WTC11 (cell line): Measurements from ENCODE around the gene WNT9B. TPM values are rescaled to one million over a fixed set of nuclear protein-coding genes. Genes with fewer than 3 reads are reported as not detected.

ENCODE experiments used
- ATAC-seq: fragments of 200-7000 bp; cut with Tn5 transposase; 2 replicates; pipeline ENCODE4 v1.10.0; 2021; ENCODE audit warnings: mild to moderate bottlenecking, moderate library complexity
- CTCF ChIA-PET: fragments of 300-600 bp; sonication (Branson Sonifier 250); formaldehyde crosslinking; loops from one replicate; lab custom pipeline; 2021; ENCODE audit warnings: antibody characterized with exemption; lab: Charles Lee
- POLR2A ChIA-PET: fragments of 350-600 bp; sonication (Branson Sonifier 250); formaldehyde crosslinking; loops from one replicate; lab custom pipeline; 2021; ENCODE audit warnings: antibody characterized with exemption; lab: Charles Lee
- DNase-seq: peaks from one replicate; pipeline ENCODE4 v3.0.0; 2021; ENCODE audit warnings: low spot score
- H3K27ac Mint-ChIP-seq: 2 replicates; pipeline ENCODE4 v1.8.0; 2021; ENCODE audit warnings: mixed read lengths
- H3K27me3 Mint-ChIP-seq: 2 replicates; pipeline ENCODE4 v1.8.0; 2021; ENCODE audit warnings: low read depth, mild to moderate bottlenecking, moderate library complexity, mixed read lengths
- H3K36me3 Mint-ChIP-seq: 2 replicates; pipeline ENCODE4 v1.8.0; 2021; ENCODE audit warnings: mixed read lengths
- H3K4me1 Mint-ChIP-seq: 2 replicates; pipeline ENCODE4 v1.8.0; 2022; ENCODE audit warnings: mixed read lengths
- H3K4me3 Mint-ChIP-seq: 2 replicates; pipeline ENCODE4 v1.8.0; 2021; ENCODE audit warnings: mild to moderate bottlenecking, moderate library complexity, mixed read lengths
- H3K9me3 Mint-ChIP-seq: 2 replicates; pipeline ENCODE4 v1.8.0; 2021; ENCODE audit warnings: mixed read lengths
- ARID4B ChIP-seq: sonication (generic); formaldehyde crosslinking; IDR thresholded peaks from 2 replicates; pipeline ENCODE4 v1.8.0; 2023; ENCODE audit warnings: missing genetic modification reagents, mild to moderate bottlenecking, borderline replicate concordance
- ATF6 ChIP-seq: sonication (generic); formaldehyde crosslinking; IDR thresholded peaks from 2 replicates; pipeline ENCODE4 v1.8.1; 2023; ENCODE audit warnings: mild to moderate bottlenecking, missing genetic modification reagents
- GRHL2 ChIP-seq: fragments of 250-450 bp; sonication (Bioruptor Pico); IDR thresholded peaks from 2 replicates; pipeline ENCODE4 v1.8.0; 2022; ENCODE audit warnings: mild to moderate bottlenecking, moderate library complexity; ENCODE audit not compliant: insufficient replicate concordance, severe bottlenecking
- HMGA2 ChIP-seq: fragments of 250-450 bp; sonication (Bioruptor Pico); IDR thresholded peaks from 2 replicates; pipeline ENCODE4 v1.4.0; 2021; ENCODE audit warnings: mild to moderate bottlenecking, moderate library complexity
- IRF2 ChIP-seq: sonication (generic); formaldehyde crosslinking; IDR thresholded peaks from 2 replicates; pipeline ENCODE4 v1.8.0; 2022; ENCODE audit warnings: low read depth, missing genetic modification reagents, borderline replicate concordance
- KAT7 ChIP-seq: sonication (generic); formaldehyde crosslinking; IDR thresholded peaks from 2 replicates; pipeline ENCODE4 v1.8.1; 2023; ENCODE audit warnings: missing genetic modification reagents, mild to moderate bottlenecking, borderline replicate concordance
- MAX ChIP-seq: sonication (generic); formaldehyde crosslinking; IDR thresholded peaks from 2 replicates; pipeline ENCODE4 v1.8.0; 2022; ENCODE audit warnings: mild to moderate bottlenecking, missing genetic modification reagents
- MLX ChIP-seq: sonication (generic); formaldehyde crosslinking; IDR thresholded peaks from 2 replicates; pipeline ENCODE4 v1.8.1; 2023; ENCODE audit warnings: mild to moderate bottlenecking, missing genetic modification reagents, moderate library complexity
- NFE2L1 ChIP-seq: sonication (generic); formaldehyde crosslinking; IDR thresholded peaks from 2 replicates; pipeline ENCODE4 v1.8.1; 2023; ENCODE audit warnings: missing genetic modification reagents
- NR2C2 ChIP-seq: sonication (generic); formaldehyde crosslinking; IDR thresholded peaks from 2 replicates; pipeline ENCODE4 v1.8.0; 2022; ENCODE audit warnings: mild to moderate bottlenecking, missing genetic modification reagents
- SOX15 ChIP-seq: fragments of 250-450 bp; sonication (Bioruptor Pico); IDR thresholded peaks from 2 replicates; pipeline ENCODE4 v1.9.0; 2021; ENCODE audit warnings: mild to moderate bottlenecking
- TEAD1 ChIP-seq: sonication (generic); formaldehyde crosslinking; IDR thresholded peaks from 2 replicates; pipeline ENCODE4 v1.8.0; 2022; ENCODE audit warnings: mild to moderate bottlenecking, missing genetic modification reagents
- ZBTB21 ChIP-seq: sonication (generic); formaldehyde crosslinking; IDR thresholded peaks from 2 replicates; pipeline ENCODE4 v1.8.1; 2023; ENCODE audit warnings: mild to moderate bottlenecking, missing genetic modification reagents, borderline replicate concordance
- ZNF121 ChIP-seq: sonication (generic); formaldehyde crosslinking; IDR thresholded peaks from 2 replicates; pipeline ENCODE4 v1.8.0; 2023; ENCODE audit warnings: missing genetic modification reagents
- ZNF138 ChIP-seq: sonication (generic); formaldehyde crosslinking; conservative IDR thresholded peaks from 2 replicates; pipeline ENCODE4 v1.8.1; 2022; ENCODE audit warnings: mild to moderate bottlenecking, moderate library complexity, missing genetic modification reagents
- ZNF416 ChIP-seq: fragments of 250-450 bp; sonication (Bioruptor Pico); IDR thresholded peaks from 2 replicates; pipeline ENCODE4 v1.9.0; 2021; ENCODE audit warnings: mild to moderate bottlenecking, inconsistent platforms
- ZNF671 ChIP-seq: fragments of 250-450 bp; sonication (Bioruptor Pico); IDR thresholded peaks from 2 replicates; pipeline ENCODE4 v1.8.0; 2021; ENCODE audit warnings: mild to moderate bottlenecking
- total RNA-seq: library from RNA; stranded (reverse); gene quantifications from 3 replicates; pipeline ENCODE4 v1.2.3, GENCODE V29; 2021

Gene WNT9B
- total RNA-seq, 1 experiment from 2014 or later: 0.87 TPM

- TF ChIP-seq ARID4B (CRISPR knock-in tag): no peak
- no peak for TF ChIP-seq ATF6 (CRISPR knock-in tag)
- no peak for TF ChIP-seq SOX15 (CRISPR knock-in tag)
- TF ChIP-seq, all 79 proteins: peak for 0
Measured at GRCh38 chr17:46876926-46877325, 25.5 kb downstream of the WNT9B start (continued).

GRCh38 chr17:46877466-46877865, 26.1 kb downstream of the WNT9B start:
- ATAC-seq: no peak
- ChIA-PET POLR2A (no interaction called here), CTCF (interaction anchor here (0.7 to 2.2 kb wide), 8 partner anchors 15 to 128 kb away, joined by 3 to 16 read pairs (median 6); no protein-coding TSS in a partner anchor)
- no peaks in the 10 kb centered on the region for H3K27me3 Mint-ChIP-seq
- no peak for TF ChIP-seq MAX (CRISPR knock-in tag)
- TF ChIP-seq, all 79 proteins: peak for 0
- Mint-ChIP-seq H3K27ac (no peak overlapping the region), H3K36me3 (no peaks in the 10 kb centered on the region), H3K4me1 (no peaks in the 10 kb centered on the region), H3K4me3 (no peak overlapping the region), H3K9me3 (no peaks in the 10 kb centered on the region)
- DNase-seq: no peak

GRCh38 chr17:46878055-46878454, 26.7 kb downstream of the WNT9B start:
- CTCF ChIA-PET: interaction anchor here (1.5 to 2.2 kb wide), 2 partner anchors 30 to 40 kb away, joined by 4 to 10 read pairs; no protein-coding TSS in a partner anchor

GRCh38 chr17:46879101-46879500, 27.7 kb downstream of the WNT9B start:
- DNase-seq (no peak), ATAC-seq (no peak)
- CTCF ChIA-PET: interaction anchor here (1.0 kb wide), 1 partner anchor 63 kb away, joined by 3 read pairs; no protein-coding TSS in a partner anchor
- no peak overlapping the region for H3K27ac Mint-ChIP-seq
- no peaks in the 10 kb centered on the region for H3K36me3 Mint-ChIP-seq
- H3K9me3 Mint-ChIP-seq: no peaks in the 10 kb centered on the region
- 0 out of 2 replicates have a peak, but pooled peaks cover 2% of the 10 kb centered on the region for H3K4me1 Mint-ChIP-seq
- H3K4me3 Mint-ChIP-seq: no peak overlapping the region
- TF ChIP-seq ZNF671 (CRISPR knock-in tag) (no peak), ZNF416 (CRISPR knock-in tag) (no peak), IRF2 (no peak), HMGA2 (CRISPR knock-in tag) (no peak), ZNF121 (no peak), ZNF138 (CRISPR knock-in tag) (no peak), TEAD1 (no peak)
- POLR2A ChIA-PET: no interaction called here
- H3K27me3 Mint-ChIP-seq: no peaks in the 10 kb centered on the region

More at GRCh38 chr17:46878055-46878454, 26.7 kb downstream of the WNT9B start:
- Mint-ChIP-seq H3K4me3 (no peak overlapping the region), H3K27ac (no peak overlapping the region), H3K9me3 (no peaks in the 10 kb centered on the region), H3K36me3 (no peaks in the 10 kb centered on the region), H3K4me1 (no peaks in the 10 kb centered on the region)
- no peak for DNase-seq
- no peak for TF ChIP-seq ZBTB21
- no peak for TF ChIP-seq NFE2L1 (CRISPR knock-in tag)
- no peak for TF ChIP-seq NR2C2
- TF ChIP-seq KAT7 (CRISPR knock-in tag): no peak
- no peak for TF ChIP-seq ZNF671 (CRISPR knock-in tag)
- no peak for TF ChIP-seq SOX15 (CRISPR knock-in tag)
- no peak for TF ChIP-seq MLX (CRISPR knock-in tag)
- TF ChIP-seq GRHL2 (CRISPR knock-in tag): no peak
- TF ChIP-seq, all 79 proteins: peak for 0
- ATAC-seq: no peak
- H3K27me3 Mint-ChIP-seq: no peaks in the 10 kb centered on the region
- POLR2A ChIA-PET: interaction anchor here (0.5 kb wide), 1 partner anchor 50 kb away, joined by 3 read pairs; no protein-coding TSS in a partner anchor
